GM10248 (cell line): Measurements from ENCODE around the gene TIMM17A.

Experiments used
- CTCF ChIA-PET: fragments of 300-600 bp; sonication (Branson Sonifier 250); formaldehyde crosslinking; extraction: SDS; loops from one replicate; lab custom pipeline; 2021; ENCODE audit warnings: antibody characterized with exemption; lab: Yijun Ruan, JAX
- POLR2A ChIA-PET: fragments of 350-650 bp; sonication (Branson Sonifier 250); formaldehyde crosslinking; extraction: SDS; loops from one replicate; lab custom pipeline; 2020; ENCODE audit warnings: antibody characterized with exemption; lab: Yijun Ruan, JAX
- DNase-seq: peaks from one replicate; pipeline ENCODE4 v3.0.0; 2012; ENCODE audit errors: extremely low spot score
- CTCF ChIP-seq: IDR thresholded peaks from 2 replicates; pipeline ENCODE4 v1.5.1; 2012; ENCODE audit warnings: mild to moderate bottlenecking, low read depth; ENCODE audit errors: extremely low read depth, missing control alignments, control extremely low read depth

Gene TIMM17A

DNA sequence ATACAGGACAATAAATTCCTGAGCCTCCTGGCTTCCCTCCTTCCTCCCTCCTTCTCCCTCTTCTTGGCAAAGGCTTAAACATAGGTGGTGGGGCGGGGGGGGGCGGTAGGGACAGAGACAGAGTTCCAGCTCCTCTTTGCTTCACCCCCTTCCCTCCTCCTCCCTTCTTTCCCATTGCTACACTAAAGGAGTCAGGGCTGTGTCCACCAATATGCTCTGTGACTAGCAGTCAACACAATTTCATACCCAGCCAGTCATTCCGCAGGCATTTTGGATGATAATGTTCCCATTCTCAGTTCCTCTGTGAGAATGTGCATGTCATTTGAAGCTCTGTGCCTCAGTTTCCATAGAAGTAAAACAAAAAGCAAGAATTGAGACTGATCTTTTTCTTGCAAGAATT is 10.7 kb upstream of the TIMM17A start:
- POLR2A ChIA-PET: no interaction called here
- no peak for DNase-seq
- no peak for TF ChIP-seq CTCF
- CTCF ChIA-PET: interaction anchor here (1.7 to 3.3 kb wide), 3 partner anchors 29 to 48 kb away, joined by 3 to 14 read pairs (median 6); no protein-coding TSS in a partner anchor

GRCh38 chr1:201945157-201945556 is 10.1 kb upstream of the TIMM17A start:
- CTCF ChIA-PET: interaction anchor here (1.7 to 3.3 kb wide), 4 partner anchors 28 to 63 kb away, joined by 3 to 14 read pairs (median 6); no protein-coding TSS in a partner anchor
- DNase-seq: no peak
- POLR2A ChIA-PET: no interaction called here
- no peak for TF ChIP-seq CTCF

GRCh38 chr1:201945863-201946223 is 9.5 kb upstream of the TIMM17A start:
- CTCF ChIA-PET: interaction anchor here (1.7 to 3.3 kb wide), 5 partner anchors 27 to 190 kb away, joined by 3 to 14 read pairs (median 5); no protein-coding TSS in a partner anchor
- DNase-seq: no peak
- POLR2A ChIA-PET: no interaction called here
- TF ChIP-seq CTCF: no peak

DNA sequence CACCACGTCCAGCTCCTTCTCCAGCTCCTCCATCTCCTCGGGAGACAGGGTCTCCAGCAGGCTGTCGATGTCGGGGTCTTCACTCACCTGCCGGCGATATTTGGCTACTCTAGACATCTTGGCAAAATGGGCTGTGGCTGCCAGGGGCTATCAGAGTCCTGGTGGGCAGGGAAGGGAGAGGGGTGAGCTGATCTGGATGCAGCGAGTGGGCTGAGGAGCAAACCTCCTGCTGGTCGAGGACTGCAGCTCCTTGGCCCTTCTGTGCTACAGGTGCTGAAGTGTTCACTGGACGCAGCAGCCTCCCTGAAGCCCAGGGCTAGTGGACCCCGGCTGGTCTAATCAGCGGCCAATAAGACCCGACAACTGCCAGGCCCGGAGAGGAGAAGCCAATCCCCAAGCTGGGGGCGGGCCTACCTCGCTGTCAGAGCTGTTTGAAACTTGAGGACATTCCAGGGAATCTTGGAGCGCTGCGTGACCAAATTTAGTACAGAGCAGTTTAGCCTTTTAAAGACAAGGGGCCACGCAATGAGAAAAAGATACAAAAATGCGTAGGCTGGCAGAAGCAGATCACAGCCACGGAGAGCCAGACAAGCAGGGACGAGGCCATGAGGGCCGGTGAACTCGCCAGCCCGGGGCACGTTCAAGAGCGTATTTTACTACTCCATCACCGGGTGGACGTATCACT is 8.9 kb upstream of the TIMM17A start, which contains the start of gene LMOD1:
LMOD1 (minus strand) TSS at position 325 of the 685 bp plus-strand sequence; CDS start at position 117, 208 bp downstream.
- ChIA-PET CTCF (interaction anchor here (1.8 to 3.3 kb wide), 4 partner anchors 27 to 189 kb away, joined by 5 to 14 read pairs (median 6); no protein-coding TSS in a partner anchor), POLR2A (no interaction called here)
- TF ChIP-seq CTCF: no peak
- DNase-seq: no peak

- no peak for DNase-seq
- ChIA-PET POLR2A (no interaction called here), CTCF (no interaction called here)
- TF ChIP-seq CTCF: no peak
Measured at GRCh38 chr1:201947697-201948008, 7.7 kb upstream of the TIMM17A start.

DNA sequence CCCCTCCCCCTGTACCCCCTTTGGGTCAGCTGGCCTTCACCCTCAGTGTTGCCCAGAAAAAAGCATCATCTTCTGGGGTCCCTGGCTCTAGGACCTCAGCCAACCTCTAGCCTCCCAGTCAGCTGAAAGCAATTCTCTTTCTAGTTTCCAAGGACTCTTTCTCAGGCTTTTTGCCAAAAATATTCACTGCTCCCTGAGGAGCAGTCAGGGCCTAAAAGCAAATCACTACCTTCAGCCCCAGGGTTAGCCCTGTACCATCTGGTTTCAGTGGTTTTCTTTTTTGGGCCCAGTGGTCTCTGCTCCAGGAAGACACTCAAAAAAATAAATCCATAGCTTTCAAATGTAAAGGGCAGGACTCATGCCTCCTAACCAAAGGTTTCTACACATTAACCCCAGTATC is 5.8 kb upstream of the TIMM17A start:
- ChIA-PET CTCF (interaction anchor here (0.8 to 3.6 kb wide), 4 partner anchors 11 to 54 kb away, joined by 3 to 17 read pairs (median 4); no protein-coding TSS in a partner anchor), POLR2A (no interaction called here)
- TF ChIP-seq CTCF: no peak
- no peak for DNase-seq
